Measurements from ENCODE around the gene DOCK2. TPM values are rescaled to one million over a fixed set of nuclear protein-coding genes. Genes with fewer than 3 reads are reported as not detected.

The DOCK2 gene
- total RNA-seq, 2 experiments from 2014 or later, result 161 to 205 TPM

DNA sequence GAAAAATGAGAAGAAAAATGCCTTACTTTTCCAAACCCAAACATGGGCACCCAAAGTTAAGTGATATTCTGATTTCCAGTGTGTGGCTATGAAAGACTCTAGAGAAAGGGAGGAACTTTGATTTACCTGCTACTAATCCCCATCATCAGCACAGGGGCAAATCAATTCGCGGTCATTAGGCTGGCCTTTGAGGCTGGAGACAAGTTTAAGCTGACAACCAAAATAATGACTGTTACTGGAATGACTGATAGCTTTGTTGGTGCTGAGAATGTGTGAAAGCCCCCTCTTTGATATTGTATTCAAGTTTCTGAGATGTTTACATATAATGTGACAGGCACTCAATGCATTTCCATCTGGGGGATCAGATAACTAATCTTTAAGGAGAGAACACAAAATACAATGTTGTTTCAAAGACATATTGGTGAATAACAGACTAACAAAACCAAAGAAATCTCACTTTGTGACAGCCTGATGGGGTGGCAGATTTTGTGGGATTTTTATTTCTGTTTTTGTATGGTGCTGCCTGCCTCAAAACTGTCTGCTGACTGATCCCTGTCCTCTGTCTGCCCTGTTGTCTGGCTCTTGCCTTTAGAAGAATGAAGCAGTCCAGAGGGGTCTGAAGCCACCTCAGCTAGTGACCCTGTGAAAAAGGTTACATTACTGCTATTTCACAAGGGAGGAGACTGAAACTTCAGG is 355.9 kb downstream of the DOCK2 start:
- no peaks in the 10 kb centered on the region for H3K9me2 ChIP-seq (ENCODE audit: insufficient read depth, low read length)
- ChIA-PET CTCF (ENCODE audit: unreplicated experiment) (no interaction called here), POLR2A (no interaction called here)
- no peaks in the 10 kb centered on the region for H4K20me1 ChIP-seq (ENCODE audit: insufficient read depth, low read length)
- H3K79me2 ChIP-seq (ENCODE audit: insufficient read depth, low read depth, low read length), result no peaks in the 10 kb centered on the region
- DNase-seq (ENCODE audit: low spot score), result no peak
- TF ChIP-seq, protein P1, sequence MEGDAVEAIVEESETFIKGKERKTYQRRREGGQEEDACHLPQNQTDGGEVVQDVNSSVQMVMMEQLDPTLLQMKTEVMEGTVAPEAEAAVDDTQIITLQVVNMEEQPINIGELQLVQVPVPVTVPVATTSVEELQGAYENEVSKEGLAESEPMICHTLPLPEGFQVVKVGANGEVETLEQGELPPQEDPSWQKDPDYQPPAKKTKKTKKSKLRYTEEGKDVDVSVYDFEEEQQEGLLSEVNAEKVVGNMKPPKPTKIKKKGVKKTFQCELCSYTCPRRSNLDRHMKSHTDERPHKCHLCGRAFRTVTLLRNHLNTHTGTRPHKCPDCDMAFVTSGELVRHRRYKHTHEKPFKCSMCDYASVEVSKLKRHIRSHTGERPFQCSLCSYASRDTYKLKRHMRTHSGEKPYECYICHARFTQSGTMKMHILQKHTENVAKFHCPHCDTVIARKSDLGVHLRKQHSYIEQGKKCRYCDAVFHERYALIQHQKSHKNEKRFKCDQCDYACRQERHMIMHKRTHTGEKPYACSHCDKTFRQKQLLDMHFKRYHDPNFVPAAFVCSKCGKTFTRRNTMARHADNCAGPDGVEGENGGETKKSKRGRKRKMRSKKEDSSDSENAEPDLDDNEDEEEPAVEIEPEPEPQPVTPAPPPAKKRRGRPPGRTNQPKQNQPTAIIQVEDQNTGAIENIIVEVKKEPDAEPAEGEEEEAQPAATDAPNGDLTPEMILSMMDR (conservative IDR thresholded peaks at IDR 0.05; ENCODE audit: low read length), result no peak
- no peak for TF ChIP-seq EZH2phosphoT487 (IDR thresholded peaks at IDR 0.05; ENCODE audit: borderline replicate concordance, low read depth, low read length)
- H3K4me3 ChIP-seq (ENCODE audit: low read depth, low read length, poor library complexity, severe bottlenecking), result no peak overlapping the region
- intact Hi-C loops (cut with micrococcal nuclease; ENCODE audit: unreplicated experiment), result no loop called here
- H3K9me3 ChIP-seq (ENCODE audit: low read length), result no peaks in the 10 kb centered on the region
- peaks cover 3% of the 10 kb centered on the region for H3K4me1 ChIP-seq (ENCODE audit: insufficient read depth, low read length, poor library complexity, severe bottlenecking)
- no peak overlapping the region for H3K4me2 ChIP-seq (ENCODE audit: low read length)
- H2AFZ ChIP-seq (ENCODE audit: low read length), result no peak overlapping the region
- peaks cover 71% of the 10 kb centered on the region for H3K36me3 ChIP-seq (ENCODE audit: insufficient read depth, low read length)
- BruUV-seq (replicated peaks), result no TSS peak
- H3K27ac ChIP-seq (ENCODE audit: low read depth, low read length, poor library complexity, severe bottlenecking), result no peak overlapping the region

DNA sequence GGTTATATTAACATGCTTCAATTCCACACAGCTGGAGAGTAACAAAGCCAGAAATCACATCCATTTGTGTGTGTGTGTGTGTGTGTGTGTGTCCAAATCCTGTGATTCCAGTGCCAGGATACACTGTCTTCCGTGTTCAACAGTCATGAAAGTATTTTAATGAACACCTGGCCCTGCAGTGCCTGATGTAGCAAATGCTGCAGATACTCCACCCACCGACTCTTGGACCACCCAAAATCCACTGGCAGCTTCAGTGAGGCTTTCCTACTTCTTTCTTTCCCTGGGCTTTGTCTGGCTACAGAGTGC is 356.4 kb downstream of the DOCK2 start:
- Histone ChIP-seq H3K9me3 (ENCODE audit: low read length) (no peaks in the 10 kb centered on the region), H4K20me1 (ENCODE audit: insufficient read depth, low read length) (no peaks in the 10 kb centered on the region), H3K79me2 (ENCODE audit: insufficient read depth, low read depth, low read length) (no peaks in the 10 kb centered on the region), H3K27ac (ENCODE audit: low read depth, low read length, poor library complexity, severe bottlenecking) (no peak overlapping the region), H3K4me1 (ENCODE audit: insufficient read depth, low read length, poor library complexity, severe bottlenecking) (peaks cover 3% of the 10 kb centered on the region), H3K4me2 (ENCODE audit: low read length) (no peak overlapping the region), H3K4me3 (ENCODE audit: low read depth, low read length, poor library complexity, severe bottlenecking) (no peak overlapping the region), H3K36me3 (ENCODE audit: insufficient read depth, low read length) (peaks cover 74% of the 10 kb centered on the region), H3K9me2 (ENCODE audit: insufficient read depth, low read length) (no peaks in the 10 kb centered on the region), H2AFZ (ENCODE audit: low read length) (no peak overlapping the region)
- CTCF ChIA-PET (ENCODE audit: unreplicated experiment), result no interaction called here
- TF ChIP-seq EZH2phosphoT487 (IDR thresholded peaks at IDR 0.05; ENCODE audit: borderline replicate concordance, low read depth, low read length), result no peak
- TF ChIP-seq, protein P1 (conservative IDR thresholded peaks at IDR 0.05; ENCODE audit: low read length), result no peak
- intact Hi-C loops (cut with micrococcal nuclease; ENCODE audit: unreplicated experiment), result no loop called here
- POLR2A ChIA-PET, result no interaction called here
- DNase-seq (ENCODE audit: low spot score), result no peak
- BruUV-seq (replicated peaks), result no TSS peak

DNA sequence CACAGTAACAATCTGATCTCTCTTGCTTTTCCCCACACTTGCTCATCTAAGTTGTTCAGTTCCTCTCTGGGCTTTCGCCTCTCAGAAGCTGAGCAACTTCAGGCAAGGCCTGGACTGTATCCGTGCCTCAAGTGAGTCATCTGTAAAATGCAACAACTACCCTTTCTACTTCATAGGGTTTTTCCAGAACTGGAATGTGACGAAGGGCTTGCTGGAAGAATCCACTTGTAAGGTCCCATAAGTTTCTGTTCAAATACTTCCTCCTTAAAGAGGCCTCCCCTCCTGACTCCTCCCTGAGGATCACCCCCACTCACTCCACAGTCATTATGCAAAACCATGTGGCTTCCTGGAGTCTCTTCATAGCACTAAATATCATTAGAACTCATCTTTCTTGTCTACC is 360.7 kb downstream of the DOCK2 start:
- Histone ChIP-seq H4K20me1 (ENCODE audit: insufficient read depth, low read length) (no peaks in the 10 kb centered on the region), H3K36me3 (ENCODE audit: insufficient read depth, low read length) (peaks cover 79% of the 10 kb centered on the region), H3K79me2 (ENCODE audit: insufficient read depth, low read depth, low read length) (no peaks in the 10 kb centered on the region), H2AFZ (ENCODE audit: low read length) (no peak overlapping the region), H3K4me3 (ENCODE audit: low read depth, low read length, poor library complexity, severe bottlenecking) (no peak overlapping the region), H3K27ac (ENCODE audit: low read depth, low read length, poor library complexity, severe bottlenecking) (no peak overlapping the region), H3K4me2 (ENCODE audit: low read length) (no peak overlapping the region), H3K4me1 (ENCODE audit: insufficient read depth, low read length, poor library complexity, severe bottlenecking) (peaks cover 3% of the 10 kb centered on the region), H3K9me3 (ENCODE audit: low read length) (no peaks in the 10 kb centered on the region), H3K9me2 (ENCODE audit: insufficient read depth, low read length) (no peaks in the 10 kb centered on the region)
- intact Hi-C loops (cut with micrococcal nuclease; ENCODE audit: unreplicated experiment), result no loop called here
- TF ChIP-seq EZH2phosphoT487 (IDR thresholded peaks at IDR 0.05; ENCODE audit: borderline replicate concordance, low read depth, low read length), result no peak
- TF ChIP-seq, protein P1 (conservative IDR thresholded peaks at IDR 0.05; ENCODE audit: low read length), result no peak
- no TSS peak for BruUV-seq (replicated peaks)
- ChIA-PET POLR2A (no interaction called here), CTCF (ENCODE audit: unreplicated experiment) (no interaction called here)
- DNase-seq (ENCODE audit: low spot score), result no peak

Data from OCI-LY7 (cell line).